ENCODE results near the gene MS4A18.
A peak's percentile ranks its signal among the peaks of the same experiment; 100 is the strongest.

Gene MS4A18

DNA sequence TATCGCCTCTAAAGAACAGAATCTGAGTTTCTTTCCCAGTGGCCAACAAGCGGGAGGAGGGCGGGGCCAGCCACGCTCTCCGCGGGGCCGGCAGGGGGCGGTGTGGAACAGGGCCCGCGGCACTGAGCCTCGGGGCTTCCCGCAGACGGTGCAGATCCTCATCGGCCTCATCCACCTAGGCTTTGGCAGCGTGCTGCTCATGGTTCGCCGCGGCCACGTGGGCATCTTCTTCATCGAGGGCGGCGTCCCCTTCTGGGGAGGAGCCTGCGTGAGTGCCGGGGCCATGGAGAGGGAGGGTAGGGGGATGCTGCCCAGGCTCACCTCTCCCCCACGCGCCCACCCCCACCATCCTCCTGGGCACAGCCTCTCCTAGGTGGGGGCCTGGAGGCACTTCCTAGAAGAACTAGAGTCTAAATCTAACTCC, 42.9 kb downstream of the MS4A18 start:
- DNase-seq (ENCODE audit: low spot score), result no peak

DNA sequence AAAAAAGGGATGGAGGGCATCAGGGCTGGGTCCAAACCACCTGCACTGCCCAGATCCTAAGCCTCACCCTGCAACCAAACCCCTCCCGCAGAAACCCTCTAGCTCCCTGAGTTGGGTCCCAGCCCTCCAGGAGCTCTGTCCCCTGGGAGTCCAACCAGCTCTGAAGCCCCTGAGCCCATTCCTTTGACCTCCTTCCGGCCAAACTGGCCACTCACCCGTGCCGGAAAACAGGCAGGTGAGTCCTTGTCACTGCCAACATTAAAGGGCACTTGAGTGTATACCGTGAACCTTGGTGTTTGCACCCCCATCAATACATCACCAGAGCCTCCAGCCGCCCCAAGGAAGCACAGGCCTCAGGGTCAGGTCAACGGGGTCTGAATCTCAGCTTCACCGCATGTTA, 43.7 kb downstream of the MS4A18 start:
- no peak for DNase-seq (ENCODE audit: low spot score)

DNA sequence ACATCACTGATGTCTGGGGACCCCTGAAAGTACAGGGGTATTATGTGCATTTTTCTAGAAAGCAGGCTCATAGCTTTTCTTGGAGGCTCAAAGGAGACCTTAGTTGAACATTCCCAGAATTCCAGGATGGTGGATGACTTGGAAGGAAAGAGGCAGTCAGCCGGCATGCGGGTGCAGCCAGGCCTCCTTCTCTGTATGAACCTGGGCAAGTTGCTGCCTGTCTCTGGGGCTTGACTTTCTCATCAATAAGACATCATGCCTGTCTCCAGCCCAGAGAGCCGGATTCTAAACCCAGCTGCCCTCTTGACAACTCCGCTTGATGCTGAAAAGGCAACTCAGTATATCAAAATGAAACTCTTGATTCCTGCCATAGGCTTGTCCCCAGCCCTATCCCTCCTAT, 44.8 kb downstream of the MS4A18 start:
- DNase-seq (ENCODE audit: low spot score), result no peak

DNA sequence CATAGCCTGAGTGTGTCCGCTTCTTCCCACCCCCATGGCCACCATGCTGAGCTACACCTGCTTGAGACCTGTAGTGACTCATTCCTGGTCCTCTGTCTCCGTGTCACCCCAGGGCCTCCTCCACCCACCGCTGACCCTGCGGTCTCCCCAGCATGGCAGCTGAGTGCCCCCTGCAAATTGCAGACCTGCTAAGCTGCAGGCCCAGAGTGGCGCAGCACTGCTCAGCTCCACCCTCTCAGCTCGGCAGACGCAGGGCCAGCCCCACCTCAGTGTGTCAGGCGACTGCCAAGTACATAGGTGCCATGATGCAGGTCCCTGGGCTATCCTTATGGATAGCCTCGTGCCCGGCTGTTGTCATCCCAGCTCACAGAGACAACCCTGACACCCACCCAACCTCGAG, 45.3 kb downstream of the MS4A18 start:
- no peak for DNase-seq (ENCODE audit: low spot score)

DNA sequence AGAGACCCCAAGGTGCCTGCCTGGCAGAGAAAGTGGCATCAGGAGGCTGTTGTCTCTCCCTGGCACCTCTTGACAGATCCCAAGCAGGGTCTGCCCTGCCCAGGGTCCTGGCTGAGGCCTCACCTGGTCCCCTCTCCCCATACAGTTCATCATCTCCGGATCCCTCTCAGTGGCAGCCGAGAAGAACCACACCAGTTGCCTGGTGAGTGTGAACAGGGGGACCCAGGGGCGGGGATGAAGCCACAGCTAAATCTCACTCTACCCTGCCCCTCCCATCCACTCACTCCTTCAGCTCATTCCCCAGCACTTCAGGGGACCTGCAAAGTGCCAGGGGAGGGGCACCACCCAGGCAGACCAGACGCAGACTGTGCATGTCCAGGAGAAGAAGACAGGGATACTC, 46.6 kb downstream of the MS4A18 start:
- DNase-seq (ENCODE audit: low spot score), result no peak

DNA sequence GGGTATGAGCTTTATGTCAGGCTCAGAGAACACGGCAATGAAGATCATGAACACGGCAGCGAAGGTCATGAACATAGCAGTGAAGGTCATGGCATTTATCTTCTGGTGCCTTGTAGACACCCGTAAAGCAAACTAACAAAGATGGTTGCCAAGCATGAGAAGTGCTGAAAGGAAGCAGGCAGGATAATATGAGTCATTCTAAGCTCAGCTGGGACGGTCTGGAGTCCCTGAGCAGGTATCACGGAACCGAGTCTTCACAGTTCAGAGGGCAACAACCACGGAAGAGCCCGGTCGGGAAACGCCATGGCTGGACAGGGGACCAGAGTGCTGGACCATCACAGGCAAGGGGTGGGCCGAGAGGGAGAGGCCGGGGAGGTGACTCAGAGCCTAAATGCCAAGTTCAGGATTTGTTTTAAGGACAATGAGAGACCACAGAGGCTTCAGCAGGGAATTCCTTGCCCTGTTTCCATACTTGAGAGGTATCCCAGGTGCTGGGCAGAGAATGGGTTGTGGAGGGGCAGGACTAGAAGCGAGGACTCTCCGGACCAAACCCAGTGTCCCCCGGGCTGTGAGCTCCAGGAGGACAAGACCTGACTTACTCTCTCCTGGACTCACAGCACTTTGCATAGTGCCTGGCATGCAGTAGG, 47.5 kb downstream of the MS4A18 start:
- no peak for DNase-seq (ENCODE audit: low spot score)

DNA sequence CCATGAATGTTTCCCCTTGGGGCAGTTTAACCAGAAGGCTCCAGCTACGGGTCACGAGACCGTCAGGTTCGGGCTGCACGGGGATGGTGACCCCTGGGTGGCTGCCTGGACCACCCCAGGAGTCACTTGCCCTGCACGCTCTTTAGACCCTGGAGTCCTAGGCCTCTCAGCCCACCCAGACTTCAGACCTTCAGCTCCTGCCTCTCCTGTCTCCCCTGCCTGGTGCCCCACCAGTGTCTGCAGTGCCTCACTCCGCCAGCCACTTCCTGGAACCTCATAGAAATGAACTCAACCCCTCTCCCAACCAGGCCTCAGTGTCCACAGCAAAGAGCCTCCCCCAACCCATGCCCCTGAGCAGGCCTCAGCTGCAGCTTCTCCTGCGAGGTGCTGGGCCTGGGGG, 48.1 kb downstream of the MS4A18 start:
- no peak for DNase-seq (ENCODE audit: low spot score)

DNA sequence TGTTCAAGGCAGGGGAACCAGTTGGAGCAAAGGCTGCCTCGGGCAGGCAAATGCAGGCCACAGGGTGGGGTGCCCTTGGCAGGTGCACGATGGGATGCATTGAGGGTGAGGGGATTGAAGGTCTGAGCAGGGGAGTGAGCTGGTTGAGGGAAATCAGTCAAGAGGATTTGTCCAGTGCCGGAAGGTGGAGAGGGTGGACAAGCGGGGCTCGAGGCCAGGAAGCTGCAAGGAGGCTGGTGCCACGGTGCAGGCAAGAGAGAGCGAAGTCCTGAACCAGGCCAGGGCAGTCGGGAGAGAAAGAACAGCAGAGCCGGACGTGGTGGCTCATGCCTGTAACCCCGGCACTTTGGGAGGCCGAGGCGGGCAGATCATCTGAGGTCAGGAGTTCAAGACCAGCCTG, 50.2 kb downstream of the MS4A18 start:
- DNase-seq (ENCODE audit: low spot score), result no peak

DNA sequence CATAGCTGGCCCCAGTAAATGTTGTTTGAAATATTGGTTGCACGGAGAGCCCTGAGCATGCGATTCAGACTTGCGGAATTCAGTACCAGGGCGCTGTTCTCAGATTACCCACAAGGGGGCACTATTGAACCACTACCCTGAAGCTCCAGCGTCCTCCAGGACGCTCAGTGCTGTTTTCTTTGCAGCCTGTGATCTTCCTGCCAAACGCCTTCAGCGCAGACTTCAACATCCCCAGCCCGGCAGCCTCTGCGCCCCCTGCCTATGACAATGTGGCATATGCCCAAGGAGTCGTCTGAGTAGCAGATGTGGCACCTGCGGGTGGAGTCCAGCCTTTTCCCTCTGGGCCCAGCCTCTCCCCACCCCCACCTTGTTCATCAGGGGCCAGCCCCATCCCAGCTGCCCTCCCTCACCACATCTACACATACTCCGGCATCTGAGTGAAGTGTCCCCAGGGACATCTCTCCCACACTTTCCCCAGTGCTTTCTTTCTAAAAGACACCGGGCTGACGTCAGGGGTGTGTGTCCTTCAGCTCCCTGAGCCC, 51.0 kb downstream of the MS4A18 start:
- DNase-seq (ENCODE audit: low spot score), result peak; percentile 83

DNA sequence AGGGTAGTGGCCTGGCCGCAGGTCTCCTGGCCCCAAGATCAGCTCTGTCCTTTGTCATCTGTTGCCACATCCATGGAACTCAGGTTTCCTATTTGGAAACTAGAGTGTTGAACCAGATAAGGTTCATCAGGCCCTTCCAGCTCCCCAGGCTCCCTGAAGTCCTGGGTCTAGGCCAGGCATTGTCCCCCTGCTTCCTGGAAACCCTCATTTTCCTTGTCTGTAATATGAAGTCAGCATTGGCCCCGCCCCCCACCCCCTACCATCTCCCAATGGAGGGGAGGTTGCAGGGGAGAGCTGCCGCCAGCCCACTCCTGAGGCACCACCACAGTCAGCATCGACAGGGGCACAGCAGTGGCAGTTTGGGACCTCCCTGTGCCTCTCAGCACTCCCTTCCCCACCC, 51.6 kb downstream of the MS4A18 start:
- no peak for DNase-seq (ENCODE audit: low spot score)

DNA sequence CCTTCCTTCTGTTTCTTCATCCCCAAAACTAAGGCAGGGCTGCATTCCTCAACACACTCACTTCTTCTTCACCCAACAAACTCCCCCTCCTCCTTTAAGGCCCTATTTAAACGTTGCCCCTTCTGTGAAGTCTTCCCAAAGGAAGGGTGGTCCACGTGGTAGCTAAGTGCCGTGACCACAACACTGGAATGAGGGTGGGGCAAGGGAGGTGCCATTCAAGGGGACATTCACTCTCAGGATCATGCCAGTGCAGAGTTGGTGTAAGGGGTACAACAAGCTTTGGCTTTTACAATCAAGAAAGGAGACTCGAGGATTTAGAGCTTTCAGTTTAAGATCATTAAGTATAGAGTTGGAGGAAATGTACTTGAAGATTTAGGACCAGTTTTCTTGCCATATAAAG, 52.6 kb downstream of the MS4A18 start:
- DNase-seq (ENCODE audit: low spot score), result no peak

DNA sequence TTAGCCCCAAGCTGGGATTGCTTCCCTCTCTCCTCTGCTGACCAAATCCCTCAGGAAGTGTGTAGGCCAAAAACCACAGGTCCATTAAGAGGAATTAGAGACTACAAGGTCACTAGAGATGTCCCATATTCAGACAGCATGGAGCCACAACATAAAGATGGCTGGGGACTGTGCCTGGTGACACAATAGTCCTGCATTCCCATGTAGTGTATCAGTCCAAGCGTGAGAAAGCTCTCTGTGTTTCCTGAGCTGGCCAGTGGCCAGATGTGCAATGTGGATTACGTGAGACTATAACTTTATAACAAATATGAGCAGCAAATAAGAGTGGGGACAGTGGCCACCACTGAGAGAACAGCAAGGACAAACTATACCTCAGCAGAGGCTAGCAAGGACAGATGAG, 53.1 kb downstream of the MS4A18 start:
- peak; percentile 71 for DNase-seq (ENCODE audit: low spot score)

DNA sequence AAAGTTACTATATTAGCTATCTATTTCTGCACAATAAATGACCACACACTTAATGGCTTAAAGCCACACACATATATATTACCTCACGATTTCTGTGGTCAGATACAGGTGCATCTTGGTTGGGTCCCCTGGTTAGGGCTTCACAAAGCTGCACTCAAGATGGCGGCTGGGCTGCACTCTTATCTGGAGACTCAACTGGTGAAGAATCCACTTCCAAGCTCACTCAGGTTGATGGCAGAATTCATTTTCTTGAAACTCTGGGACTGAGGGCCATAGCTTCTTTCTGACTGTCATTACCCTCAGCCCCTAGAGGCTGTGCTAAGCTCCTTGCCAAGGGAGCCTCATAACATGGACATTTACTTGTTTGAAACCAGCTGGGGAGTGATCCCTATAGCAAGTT, 55.5 kb downstream of the MS4A18 start:
- no peak for DNase-seq (ENCODE audit: low spot score)

DNA sequence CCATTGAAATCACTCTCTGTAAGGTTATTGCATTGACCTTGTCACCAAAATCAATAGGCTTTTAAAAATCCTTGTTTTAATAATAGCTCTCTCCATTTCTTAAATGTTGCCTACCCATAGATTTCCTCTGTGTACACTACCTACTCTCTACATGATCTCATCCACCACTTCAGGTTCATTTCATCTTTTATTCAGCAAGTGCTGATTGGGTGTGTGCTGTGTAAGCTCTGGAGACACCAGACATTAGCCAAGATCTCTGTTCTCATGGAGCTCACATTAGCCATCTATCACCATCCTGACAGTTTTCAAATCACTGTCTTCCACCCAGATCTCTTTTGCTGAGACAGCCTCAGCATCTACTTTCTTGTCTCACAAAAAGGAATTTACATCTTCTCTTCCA, 56.3 kb downstream of the MS4A18 start:
- DNase-seq (ENCODE audit: low spot score), result no peak

DNA sequence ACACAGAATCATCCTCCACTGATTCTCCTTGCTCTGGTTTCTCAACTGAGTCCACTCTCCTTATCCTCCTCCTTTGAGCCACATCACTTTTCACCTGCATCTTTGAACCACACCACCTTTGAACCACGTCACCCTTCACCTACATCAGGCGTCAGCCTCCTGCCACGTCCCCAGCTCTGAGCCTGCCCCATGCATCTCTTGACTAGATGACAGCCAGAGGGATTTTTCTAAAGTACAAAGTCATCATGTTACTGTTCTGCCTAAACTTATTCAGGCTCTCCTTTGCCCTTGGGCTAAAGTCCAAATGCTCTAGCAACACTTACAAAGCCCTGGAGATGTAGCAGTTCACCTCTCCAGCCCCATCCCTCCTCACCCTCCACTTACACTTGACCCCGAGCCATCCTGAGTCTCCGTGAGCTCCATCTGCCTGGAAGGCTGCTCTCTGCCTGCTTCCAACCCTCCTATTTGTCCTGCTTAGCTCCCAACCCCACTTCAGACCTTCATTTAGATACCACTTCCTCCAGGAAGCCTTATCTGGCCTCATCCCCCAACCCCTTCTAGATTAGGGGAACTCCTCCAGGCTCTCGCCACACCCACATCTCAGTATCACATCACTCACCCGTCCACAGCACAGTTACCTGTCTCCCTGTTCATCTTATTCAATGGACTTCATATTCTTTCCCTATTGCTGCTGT, 56.9 kb downstream of the MS4A18 start:
- DNase-seq (ENCODE audit: low spot score), result no peak

DNA sequence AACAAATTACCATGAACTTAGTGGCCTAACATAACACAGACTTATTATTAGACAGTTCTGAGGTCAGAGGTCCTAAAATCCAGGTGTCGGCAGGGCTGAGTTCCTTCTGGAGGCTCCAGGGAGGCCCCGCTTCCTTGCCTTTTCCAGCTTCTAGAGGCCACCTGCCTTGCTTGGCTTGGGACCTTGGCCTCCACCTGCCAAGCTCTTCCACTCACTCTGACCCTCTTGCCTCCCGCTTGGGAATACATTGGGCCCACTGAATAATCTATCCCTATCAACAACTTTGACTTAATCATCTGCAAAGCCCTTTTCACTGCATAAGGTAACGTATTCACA, 57.4 kb downstream of the MS4A18 start:
- DNase-seq (ENCODE audit: low spot score), result no peak

DNA sequence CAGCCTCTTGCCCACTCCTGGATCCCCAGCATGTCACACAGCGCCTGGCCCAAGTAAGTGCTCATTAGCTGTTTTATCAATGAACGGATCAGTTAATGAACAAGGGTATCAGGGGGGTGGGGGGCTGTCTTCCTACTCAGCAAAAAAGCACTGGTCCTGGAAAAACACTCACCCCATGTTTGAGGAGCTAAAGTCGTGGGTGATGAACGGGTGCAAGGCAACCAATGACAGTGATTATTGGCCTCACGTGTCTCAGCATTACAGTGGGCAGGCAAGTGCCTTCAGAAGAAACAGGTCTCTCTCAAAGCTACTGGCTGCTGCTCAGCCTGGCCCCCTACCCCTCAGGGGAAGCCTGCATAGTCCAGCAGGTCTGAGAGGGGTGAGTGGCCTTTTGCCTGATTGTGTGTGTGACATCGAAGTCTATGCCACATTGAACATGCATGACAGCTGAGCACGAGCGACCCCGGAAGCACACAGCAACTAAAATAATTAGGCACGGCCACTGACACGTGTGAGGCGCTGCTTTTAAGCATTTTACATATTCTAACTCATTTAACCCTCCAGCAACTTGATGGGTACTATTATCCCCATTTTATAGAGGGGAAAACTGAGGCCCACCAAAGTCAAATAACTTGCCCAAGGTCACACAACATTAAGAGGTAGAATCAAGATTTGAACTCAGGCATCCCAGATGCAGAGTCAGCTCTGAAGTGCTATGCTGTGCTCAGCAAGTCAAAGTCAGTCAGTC, 58.0 kb downstream of the MS4A18 start:
- DNase-seq (ENCODE audit: low spot score), result no peak

DNA sequence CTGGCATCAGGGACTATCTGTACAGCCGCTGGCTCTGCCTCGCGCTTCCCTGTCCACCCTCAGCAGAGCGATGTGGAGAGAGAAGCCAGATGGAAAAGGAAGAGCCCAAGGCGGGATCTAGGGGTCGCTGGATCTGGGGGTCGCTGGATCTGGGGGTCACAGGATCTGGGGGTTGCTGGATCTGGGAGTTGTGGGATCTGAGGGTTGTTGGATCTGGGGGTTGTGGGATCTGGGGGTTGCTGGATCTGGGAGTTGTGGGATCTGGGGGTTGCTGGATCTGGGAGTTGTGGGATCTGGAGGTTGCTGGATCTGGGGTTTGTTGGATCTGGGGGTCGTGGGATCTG, 58.6 kb downstream of the MS4A18 start:
- no peak for DNase-seq (ENCODE audit: low spot score)

DNA sequence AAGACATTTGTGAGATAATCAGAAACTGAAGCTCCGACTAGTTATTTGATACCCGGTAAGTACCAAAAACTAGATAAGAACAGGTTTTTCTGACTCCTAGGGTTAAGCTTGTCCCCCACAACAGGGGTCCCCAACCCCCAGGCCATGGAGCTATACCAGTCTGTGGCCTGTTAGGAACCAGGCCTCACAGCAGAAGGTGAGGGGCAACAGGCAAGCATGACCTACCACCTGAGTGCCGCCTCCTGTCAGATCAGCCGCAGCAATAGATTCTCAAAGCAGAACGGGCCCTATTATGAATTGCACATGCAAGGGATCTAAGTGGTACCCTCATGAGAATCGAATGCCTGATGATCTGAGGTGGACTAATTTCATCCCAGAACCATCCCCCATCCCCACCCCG, 59.4 kb downstream of the MS4A18 start:
- no peak for DNase-seq (ENCODE audit: low spot score)

DNA sequence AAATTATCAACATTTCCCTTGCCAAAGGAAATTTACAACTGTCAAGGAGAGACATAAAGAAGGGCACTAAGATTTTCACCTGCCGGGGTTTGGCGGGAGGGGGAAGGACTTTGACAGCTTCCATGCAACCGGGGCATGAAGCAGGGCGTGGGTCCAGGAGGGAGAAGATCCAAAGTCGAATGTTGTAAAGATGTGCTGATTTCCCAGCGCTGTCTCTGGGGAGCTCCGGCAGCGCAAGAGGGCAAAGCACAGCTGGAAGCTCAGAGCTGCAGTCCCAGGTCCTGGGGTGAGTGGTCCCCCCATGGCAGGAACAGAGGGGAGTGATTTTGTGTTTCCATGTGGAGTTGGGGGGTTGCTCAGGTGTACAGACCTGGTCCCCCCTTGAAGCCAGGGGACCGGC, 60.6 kb downstream of the MS4A18 start, which contains the start of gene MS4A10:
Gene MS4A10, plus strand, starts transcription at position 198 of the 400 bp plus-strand sequence. CDS start 5,003 bp downstream, outside the sequence.
- DNase-seq (ENCODE audit: low spot score), result no peak

DNA sequence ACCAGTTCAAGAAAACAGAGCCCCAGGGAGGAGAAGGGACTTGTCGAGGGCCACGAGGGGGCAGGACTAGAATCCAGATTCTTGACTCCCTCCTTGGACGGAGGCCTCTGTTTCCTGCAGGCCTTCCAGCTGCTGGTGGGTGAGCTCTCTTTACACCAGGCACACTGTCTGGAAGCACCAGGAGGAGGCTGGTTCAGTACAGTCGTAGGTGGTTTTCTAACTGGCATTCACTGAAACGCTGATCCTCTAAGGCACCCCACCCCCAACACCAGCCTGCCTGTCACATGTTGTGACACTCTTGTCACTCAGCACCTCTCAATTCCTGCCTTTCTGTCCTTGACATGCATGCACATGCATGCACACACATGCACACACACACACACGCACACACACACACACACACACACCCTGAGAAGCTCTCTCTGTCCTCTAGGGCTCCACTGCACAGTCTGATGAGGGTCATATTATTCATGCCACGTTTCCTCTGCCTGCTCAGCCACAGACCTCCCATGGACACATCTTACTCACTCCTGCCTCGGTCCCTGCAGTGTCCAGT, 61.4 kb downstream of the MS4A18 start:
- DNase-seq (ENCODE audit: low spot score), result no peak

DNA sequence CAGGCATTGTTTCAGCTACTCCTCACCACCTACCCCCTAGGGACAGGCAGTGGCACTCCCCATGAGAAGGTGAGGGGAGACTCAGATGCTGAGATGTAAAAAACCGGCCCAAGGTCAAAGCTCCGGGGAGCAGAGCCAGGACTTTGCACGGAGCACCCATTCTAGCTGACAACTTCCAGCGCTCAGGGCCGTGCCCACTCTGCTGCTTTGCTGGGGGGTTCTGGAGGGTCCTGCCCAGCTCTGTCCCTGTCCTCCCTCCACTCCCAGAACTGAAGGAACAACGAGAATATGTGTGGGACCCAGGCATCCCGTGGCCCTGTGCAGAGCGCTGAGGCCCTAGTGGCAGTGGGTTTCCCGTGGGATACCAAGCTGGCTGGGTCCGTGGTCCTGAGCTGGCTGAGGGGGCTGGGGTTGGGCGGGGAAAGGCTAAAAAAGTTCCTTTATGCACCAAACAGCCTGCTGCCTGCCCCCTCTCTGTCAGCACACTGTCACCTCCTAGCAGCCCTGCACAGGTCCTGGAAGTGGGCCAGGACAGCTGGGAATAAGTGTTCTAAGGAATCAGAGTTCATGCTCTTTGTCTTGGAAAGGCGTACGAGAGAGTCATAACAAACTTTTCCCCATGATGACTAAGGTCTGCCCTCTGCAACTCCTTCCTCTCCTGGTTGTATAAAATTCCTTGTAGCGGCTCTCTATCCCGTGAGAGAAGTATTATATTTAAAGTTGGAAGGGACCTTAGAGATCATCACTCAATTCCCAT, 62.5 kb downstream of the MS4A18 start:
- peak; percentile 24 for DNase-seq (ENCODE audit: low spot score)

All from RKO (cell line).